ENCODE data around the gene OTUD5. TPM values are rescaled to one million over a fixed set of nuclear protein-coding genes. Genes with fewer than 3 reads are reported as not detected.

OTUD5 gene
- total RNA-seq, 1 experiment from 2014 or later, result 41.4 TPM

DNA sequence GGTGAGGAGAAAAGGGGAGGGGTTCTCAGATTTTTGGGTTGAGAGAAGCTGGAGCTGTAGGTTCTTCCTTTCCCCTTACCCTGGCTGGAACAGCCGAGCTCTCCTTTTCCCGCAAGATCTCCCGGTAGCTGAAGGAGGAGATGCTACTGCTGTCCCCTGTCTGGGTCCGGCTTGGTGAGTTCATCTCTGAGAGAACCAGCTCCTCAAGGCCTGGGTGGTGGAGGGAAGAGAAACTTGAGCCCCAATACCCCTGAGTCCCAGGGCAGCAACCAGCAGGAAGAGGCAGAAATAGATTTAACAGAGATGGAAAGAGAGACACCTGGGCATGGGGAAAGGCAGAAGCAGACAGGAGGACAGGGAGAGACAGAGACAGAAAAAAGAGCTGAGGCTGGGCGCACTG, 20.8 kb upstream of the OTUD5 start:
- Histone ChIP-seq H3K9me3 (ENCODE audit: low read length) (no peaks in the 10 kb centered on the region), H3K27me3 (ENCODE audit: low read length) (no peaks in the 10 kb centered on the region), H2AFZ (ENCODE audit: low read length) (no peak overlapping the region), H3K4me3 (ENCODE audit: low read length) (no peak overlapping the region), H3K4me2 (ENCODE audit: low read length) (no peak overlapping the region), H3K9me2 (replicated peaks; ENCODE audit: low read length) (no peaks in the 10 kb centered on the region), H3K9ac (ENCODE audit: low read length) (no peak overlapping the region), H3F3A (ENCODE audit: low read length, unreplicated experiment) (no peaks in the 10 kb centered on the region), H3K36me3 (ENCODE audit: low read depth, low read length) (peaks cover 3% of the 10 kb centered on the region), H3K79me2 (ENCODE audit: low read length) (no peaks in the 10 kb centered on the region), H4K20me1 (ENCODE audit: low read length) (no peaks in the 10 kb centered on the region), H3K4me1 (ENCODE audit: insufficient read depth, low read length) (no peaks in the 10 kb centered on the region), H3K27ac (ENCODE audit: low read length) (no peak overlapping the region)
- POLR2A ChIA-PET (ENCODE audit: unreplicated experiment), result no interaction called here
- no peak for ATAC-seq
- BruUV-seq (replicated peaks), result no TSS peak
- no peak for DNase-seq
- intact Hi-C loops (cut with micrococcal nuclease), result no loop called here
- CTCF ChIA-PET, result no interaction called here
- TF ChIP-seq, protein P1, sequence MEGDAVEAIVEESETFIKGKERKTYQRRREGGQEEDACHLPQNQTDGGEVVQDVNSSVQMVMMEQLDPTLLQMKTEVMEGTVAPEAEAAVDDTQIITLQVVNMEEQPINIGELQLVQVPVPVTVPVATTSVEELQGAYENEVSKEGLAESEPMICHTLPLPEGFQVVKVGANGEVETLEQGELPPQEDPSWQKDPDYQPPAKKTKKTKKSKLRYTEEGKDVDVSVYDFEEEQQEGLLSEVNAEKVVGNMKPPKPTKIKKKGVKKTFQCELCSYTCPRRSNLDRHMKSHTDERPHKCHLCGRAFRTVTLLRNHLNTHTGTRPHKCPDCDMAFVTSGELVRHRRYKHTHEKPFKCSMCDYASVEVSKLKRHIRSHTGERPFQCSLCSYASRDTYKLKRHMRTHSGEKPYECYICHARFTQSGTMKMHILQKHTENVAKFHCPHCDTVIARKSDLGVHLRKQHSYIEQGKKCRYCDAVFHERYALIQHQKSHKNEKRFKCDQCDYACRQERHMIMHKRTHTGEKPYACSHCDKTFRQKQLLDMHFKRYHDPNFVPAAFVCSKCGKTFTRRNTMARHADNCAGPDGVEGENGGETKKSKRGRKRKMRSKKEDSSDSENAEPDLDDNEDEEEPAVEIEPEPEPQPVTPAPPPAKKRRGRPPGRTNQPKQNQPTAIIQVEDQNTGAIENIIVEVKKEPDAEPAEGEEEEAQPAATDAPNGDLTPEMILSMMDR (conservative IDR thresholded peaks at IDR 0.05; ENCODE audit: low read depth, low read length), result no peak
- TF ChIP-seq EZH2 (IDR thresholded peaks at IDR 0.05; ENCODE audit: low read length, unreplicated experiment) (no peak), EZH2phosphoT487 (IDR thresholded peaks at IDR 0.05; ENCODE audit: borderline replicate concordance, low read length) (no peak)

DNA sequence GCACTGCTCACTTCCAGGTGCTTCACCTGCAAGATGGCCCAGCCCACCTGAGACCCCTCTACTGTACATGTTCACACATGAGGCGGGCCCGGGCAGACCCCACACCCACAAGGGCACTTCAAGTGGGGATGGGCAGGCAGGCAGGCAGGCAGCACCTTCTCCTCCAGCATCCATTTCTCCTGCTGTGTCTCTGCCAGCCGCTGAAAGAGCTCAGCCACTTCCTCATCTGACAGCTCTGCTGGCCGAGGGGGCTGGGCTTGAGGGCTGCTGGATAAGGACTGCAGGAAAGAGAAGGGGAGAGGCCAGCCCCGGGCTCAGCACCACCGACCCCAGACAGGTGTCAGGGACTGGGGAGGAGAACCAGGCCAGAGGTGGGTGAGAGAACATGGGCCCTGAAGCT, 18.7 kb upstream of the OTUD5 start:
- peaks cover 3% of the 10 kb centered on the region for H3K36me3 ChIP-seq (ENCODE audit: low read depth, low read length)
- no peaks in the 10 kb centered on the region for H3K9me3 ChIP-seq (ENCODE audit: low read length)
- H3K4me2 ChIP-seq (ENCODE audit: low read length), result no peak overlapping the region
- DNase-seq, result no peak
- CTCF ChIA-PET, result no interaction called here
- no TSS peak for BruUV-seq (replicated peaks)
- H3K27ac ChIP-seq (ENCODE audit: low read length), result no peak overlapping the region
- H3K27me3 ChIP-seq (ENCODE audit: low read length), result no peaks in the 10 kb centered on the region
- no peak overlapping the region for H2AFZ ChIP-seq (ENCODE audit: low read length)
- POLR2A ChIA-PET (ENCODE audit: unreplicated experiment), result no interaction called here
- no peak overlapping the region for H3K9ac ChIP-seq (ENCODE audit: low read length)
- no peaks in the 10 kb centered on the region for H4K20me1 ChIP-seq (ENCODE audit: low read length)
- intact Hi-C loops (cut with micrococcal nuclease), result no loop called here
- no peaks in the 10 kb centered on the region for H3F3A ChIP-seq (ENCODE audit: low read length, unreplicated experiment)
- H3K79me2 ChIP-seq (ENCODE audit: low read length), result no peaks in the 10 kb centered on the region
- H3K4me1 ChIP-seq (ENCODE audit: insufficient read depth, low read length), result no peaks in the 10 kb centered on the region
- no peaks in the 10 kb centered on the region for H3K9me2 ChIP-seq (replicated peaks; ENCODE audit: low read length)
- TF ChIP-seq, protein P1 (conservative IDR thresholded peaks at IDR 0.05; ENCODE audit: low read depth, low read length), result no peak
- no peak for TF ChIP-seq EZH2 (IDR thresholded peaks at IDR 0.05; ENCODE audit: low read length, unreplicated experiment)
- no peak for TF ChIP-seq EZH2phosphoT487 (IDR thresholded peaks at IDR 0.05; ENCODE audit: borderline replicate concordance, low read length)
- no peak for ATAC-seq
- H3K4me3 ChIP-seq (ENCODE audit: low read length), result no peak overlapping the region

DNA sequence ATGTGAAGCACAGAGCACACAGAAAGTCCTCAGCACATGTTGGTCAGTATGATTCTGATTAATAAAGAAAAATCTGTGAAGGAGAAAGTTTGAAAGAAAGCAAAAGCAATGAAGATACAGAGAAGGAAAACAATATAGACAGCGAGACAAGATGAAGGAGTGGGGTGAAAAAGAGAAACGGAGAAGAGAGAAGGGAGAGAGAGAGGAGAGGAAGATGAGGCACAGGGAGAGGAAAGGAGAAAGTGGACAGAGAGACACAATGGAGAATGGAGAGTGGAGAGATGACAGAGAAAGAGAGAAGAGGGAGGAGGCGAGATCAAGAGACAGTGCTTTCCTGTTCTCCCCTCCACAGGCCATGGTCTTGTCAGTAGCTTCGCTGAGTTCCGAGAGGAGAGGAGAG, 18.1 kb upstream of the OTUD5 start:
- H3K79me2 ChIP-seq (ENCODE audit: low read length), result no peaks in the 10 kb centered on the region
- H3K4me3 ChIP-seq (ENCODE audit: low read length), result no peak overlapping the region
- intact Hi-C loops (cut with micrococcal nuclease), result no loop called here
- TF ChIP-seq EZH2 (IDR thresholded peaks at IDR 0.05; ENCODE audit: low read length, unreplicated experiment) (no peak), EZH2phosphoT487 (IDR thresholded peaks at IDR 0.05; ENCODE audit: borderline replicate concordance, low read length) (no peak)
- TF ChIP-seq, protein P1 (conservative IDR thresholded peaks at IDR 0.05; ENCODE audit: low read depth, low read length), result no peak
- no TSS peak for BruUV-seq (replicated peaks)
- no peaks in the 10 kb centered on the region for H4K20me1 ChIP-seq (ENCODE audit: low read length)
- no peaks in the 10 kb centered on the region for H3F3A ChIP-seq (ENCODE audit: low read length, unreplicated experiment)
- peaks cover 3% of the 10 kb centered on the region for H3K36me3 ChIP-seq (ENCODE audit: low read depth, low read length)
- H3K4me2 ChIP-seq (ENCODE audit: low read length), result no peak overlapping the region
- no peaks in the 10 kb centered on the region for H3K9me2 ChIP-seq (replicated peaks; ENCODE audit: low read length)
- H3K27ac ChIP-seq (ENCODE audit: low read length), result no peak overlapping the region
- H3K27me3 ChIP-seq (ENCODE audit: low read length), result no peaks in the 10 kb centered on the region
- ChIA-PET CTCF (no interaction called here), POLR2A (ENCODE audit: unreplicated experiment) (no interaction called here)
- H3K9me3 ChIP-seq (ENCODE audit: low read length), result no peaks in the 10 kb centered on the region
- H3K9ac ChIP-seq (ENCODE audit: low read length), result no peak overlapping the region
- ATAC-seq, result no peak
- no peaks in the 10 kb centered on the region for H3K4me1 ChIP-seq (ENCODE audit: insufficient read depth, low read length)
- DNase-seq, result no peak
- no peak overlapping the region for H2AFZ ChIP-seq (ENCODE audit: low read length)

Data from PC-3 (cell line).